B cell (primary cell): Measurements from ENCODE around the gene PTPRM. TPM values are rescaled to one million over a fixed set of nuclear protein-coding genes. Genes with fewer than 3 reads are reported as not detected.

Source experiments
- ATAC-seq: fragments of 200-7000 bp; cut with Tn5 transposase; one replicate; pipeline ENCODE4 v1.10.0; 2021; ENCODE audit warnings: low read depth, mild to moderate bottlenecking, moderate number of reproducible peaks, moderate library complexity
- CTCF ChIA-PET: fragments of 350-600 bp; sonication (Branson Sonifier 250); formaldehyde crosslinking; loops from one replicate; lab custom pipeline; 2021; ENCODE audit warnings: antibody characterized with exemption, inconsistent platforms; lab: Charles Lee
- POLR2A ChIA-PET: fragments of 350-600 bp; sonication (Branson Sonifier 250); formaldehyde crosslinking; loops from one replicate; lab custom pipeline; 2021; ENCODE audit warnings: antibody characterized with exemption; lab: Charles Lee
- DNase-seq: peaks from one replicate; pipeline ENCODE4 v3.0.0; 2013
- H2AFZ ChIP-seq: 2 replicates; pipeline ENCODE4 v1.6.1; 2012; ENCODE audit warnings: mild to moderate bottlenecking, low read depth, low read length; ENCODE audit not compliant: insufficient read depth, poor library complexity, severe bottlenecking
- H3K27ac ChIP-seq, 2 donors: 1 replicate in 1 of 2; 2 replicates in 1 of 2; pipeline ENCODE4 v1.5.1; 2012 to 2013; ENCODE audit warnings: low read length in 2 of 2, mild to moderate bottlenecking in 2 of 2, moderate library complexity in 1 of 2
- H3K27me3 ChIP-seq, 4 experiments: fragments of 200-600 bp in 1 of 4; sonication (generic) in 1 of 4; replicated peaks in 1 of 4; 1 replicate in 2 of 4; 2 replicates in 2 of 4; pipeline versions ENCODE4 v1.6.1 to v1.7.0; 2013 to 2016; ENCODE audit warnings: low read length in 3 of 4, mild to moderate bottlenecking in 2 of 4, mixed read lengths in 1 of 4, moderate library complexity in 1 of 4; ENCODE audit not compliant: insufficient read depth in 4 of 4, control insufficient read depth in 3 of 4; ENCODE audit errors: control extremely low read depth in 1 of 4
- H3K36me3 ChIP-seq, 2 experiments: replicated peaks in 1 of 2; 1 replicate in 1 of 2; 2 replicates in 1 of 2; pipeline versions ENCODE4 v1.6.1 to v1.7.1; 2013; ENCODE audit warnings: low read length in 1 of 2; ENCODE audit not compliant: insufficient read depth in 2 of 2, control insufficient read depth in 1 of 2; ENCODE audit errors: control extremely low read depth in 1 of 2, extremely low read depth in 1 of 2
- H3K4me1 ChIP-seq, 2 donors: fragments of 200-600 bp in 1 of 2; sonication (generic) in 1 of 2; 1 replicate in 1 of 2; 2 replicates in 1 of 2; pipeline versions ENCODE4 v1.5.1 to v1.6.1; 2013 to 2017; ENCODE audit warnings: low read length in 2 of 2; ENCODE audit not compliant: control insufficient read depth in 2 of 2, insufficient read depth in 2 of 2
- H3K4me2 ChIP-seq: replicated peaks from 2 replicates; pipeline ENCODE3; 2012; ENCODE audit warnings: mild to moderate bottlenecking, low read depth, low read length; ENCODE audit not compliant: poor library complexity, severe bottlenecking
- H3K4me3 ChIP-seq, 5 experiments: fragments of 200-600 bp in 1 of 5; sonication (generic) in 1 of 5; 1 replicate in 3 of 5; 2 replicates in 2 of 5; pipeline versions ENCODE4 v1.5.1 to v1.7.0; 2011 to 2016; ENCODE audit warnings: low read length in 4 of 5, mild to moderate bottlenecking in 4 of 5, low read depth in 2 of 5, control low read depth in 1 of 5, moderate library complexity in 1 of 5; ENCODE audit not compliant: insufficient read depth in 1 of 5; ENCODE audit errors: control extremely low read depth in 1 of 5, extremely low read depth in 1 of 5
- H3K79me2 ChIP-seq: fragments of 200-600 bp; sonication (generic); one replicate; pipeline ENCODE4 v1.6.0; 2016; ENCODE audit warnings: low read length; ENCODE audit not compliant: control insufficient read depth, insufficient read depth
- H3K9ac ChIP-seq: fragments of 200-600 bp; sonication (generic); 2 replicates; pipeline ENCODE4 v1.6.1; 2017; ENCODE audit warnings: mild to moderate bottlenecking, low read length, moderate library complexity
- H3K9me3 ChIP-seq, 3 donors: one replicate each; pipeline versions ENCODE4 v1.6.1 to v1.7.1; 2013; ENCODE audit warnings: low read length in 2 of 3; ENCODE audit not compliant: control insufficient read depth in 2 of 3, insufficient read depth in 1 of 3; ENCODE audit errors: control extremely low read depth in 1 of 3
- H4K20me1 ChIP-seq: 2 replicates; pipeline ENCODE4 v1.6.0; 2012; ENCODE audit warnings: mild to moderate bottlenecking, low read length; ENCODE audit not compliant: insufficient read depth, control insufficient read depth, poor library complexity, severe bottlenecking
- H3K27ac Mint-ChIP-seq: one replicate; pipeline ENCODE4 v1.8.0; 2021; ENCODE audit warnings: mixed read lengths
- H3K27me3 Mint-ChIP-seq: one replicate; pipeline ENCODE4 v1.8.0; 2021; ENCODE audit warnings: mixed read lengths
- H3K4me1 Mint-ChIP-seq: one replicate; pipeline ENCODE4 v1.8.0; 2021; ENCODE audit warnings: mixed read lengths
- H3K4me3 Mint-ChIP-seq: one replicate; pipeline ENCODE4 v1.8.0; 2021; ENCODE audit warnings: mixed read lengths
- H3K9me3 Mint-ChIP-seq: one replicate; pipeline ENCODE4 v1.8.0; 2022; ENCODE audit warnings: mixed read lengths; ENCODE audit not compliant: insufficient read depth
- EZH2 ChIP-seq: IDR thresholded peaks from 2 replicates; pipeline ENCODE4 v1.6.1; 2012; ENCODE audit warnings: borderline replicate concordance, low read depth, mild to moderate bottlenecking, moderate library complexity, low read length; ENCODE audit not compliant: insufficient read depth, poor library complexity, severe bottlenecking
- WGBS: methylation state at CpG from one replicate; pipeline ENCODE4 v1.1.5; 2013; ENCODE audit warnings: missing lambda C conversion rate; ENCODE audit not compliant: insufficient coverage; 5-methylcytosine and 5-hydroxymethylcytosine counted together
- intact Hi-C: fragments of 100-400 bp; cut with micrococcal nuclease; formaldehyde crosslinking; loops from one replicate; pipeline ENCODE4 v1.10.0; 2022
- polyA plus RNA-seq: library from polyadenylated mRNA; depleted of rRNA; stranded (reverse); fragments of >200 nt; gene quantifications from 2 replicates; pipeline ENCODE4 v1.2.3, GENCODE V29; 2012
- total RNA-seq, 2 donors: library from RNA; stranded (reverse); fragments of 120-200 nt in 1 of 2; gene quantifications; 1 replicate in 1 of 2; 2 replicates in 1 of 2; pipeline versions ENCODE4 v1.2.3 to v1.2.4, GENCODE V29; 2013 to 2022
- TF ChIP-seq, protein P1 (sequence below): fragments of 200-600 bp; IDR thresholded peaks from one replicate; pipeline ENCODE4 v1.8.0; 2022; ENCODE audit warnings: antibody characterized with exemption, mild to moderate bottlenecking

PTPRM gene
- total and polyA plus RNA-seq, 2 donors (not counting 1 experiment from before 2014, with no cell fraction given): 0.20 to 0.89 TPM

DNA sequence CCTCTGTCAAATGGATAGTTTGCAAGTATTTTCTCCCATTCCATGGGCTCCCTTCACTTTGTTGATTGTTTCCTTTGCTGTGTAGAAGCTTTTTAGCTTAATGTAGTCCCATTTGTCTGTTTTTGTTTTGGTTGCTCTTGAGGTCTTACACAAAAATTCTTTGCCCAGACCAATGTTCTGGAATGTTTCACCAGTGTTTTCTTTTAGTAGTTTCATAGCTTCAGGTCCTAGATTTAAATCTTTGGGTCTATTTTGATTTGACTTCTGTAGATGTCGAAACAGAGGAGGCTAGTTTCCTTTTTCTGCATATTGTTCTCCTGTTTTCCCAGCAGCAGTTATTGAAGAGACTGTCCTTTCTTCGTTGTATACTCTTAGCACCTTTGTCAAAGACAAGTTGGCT, 351.6 kb downstream of the PTPRM start:
- Mint-ChIP-seq H3K4me1 (no peaks in the 10 kb centered on the region), H3K4me3 (no peak overlapping the region), H3K9me3 (peaks cover 4% of the 10 kb centered on the region), H3K27me3 (no peaks in the 10 kb centered on the region), H3K27ac (no peak overlapping the region)
- Histone ChIP-seq H3K4me3 (no peak overlapping the region), H3K27me3 (no peaks in the 10 kb centered on the region), H2AFZ (no peak overlapping the region), H3K79me2 (no peaks in the 10 kb centered on the region), H4K20me1 (no peaks in the 10 kb centered on the region), H3K36me3 (no peaks in the 10 kb centered on the region), H3K9ac (no peak overlapping the region), H3K4me1 (no peaks in the 10 kb centered on the region), H3K9me3 (peaks cover 0 to 1% (median 0%) of the 10 kb centered on the region in 3 donors), H3K27ac (no peak overlapping the region), H3K4me2 (no peak overlapping the region)
- 100% methylated on average over 1 of the region's 2 CpGs for WGBS
- ChIA-PET CTCF (no interaction called here), POLR2A (no interaction called here)
- DNase-seq: no peak
- TF ChIP-seq, protein P1, sequence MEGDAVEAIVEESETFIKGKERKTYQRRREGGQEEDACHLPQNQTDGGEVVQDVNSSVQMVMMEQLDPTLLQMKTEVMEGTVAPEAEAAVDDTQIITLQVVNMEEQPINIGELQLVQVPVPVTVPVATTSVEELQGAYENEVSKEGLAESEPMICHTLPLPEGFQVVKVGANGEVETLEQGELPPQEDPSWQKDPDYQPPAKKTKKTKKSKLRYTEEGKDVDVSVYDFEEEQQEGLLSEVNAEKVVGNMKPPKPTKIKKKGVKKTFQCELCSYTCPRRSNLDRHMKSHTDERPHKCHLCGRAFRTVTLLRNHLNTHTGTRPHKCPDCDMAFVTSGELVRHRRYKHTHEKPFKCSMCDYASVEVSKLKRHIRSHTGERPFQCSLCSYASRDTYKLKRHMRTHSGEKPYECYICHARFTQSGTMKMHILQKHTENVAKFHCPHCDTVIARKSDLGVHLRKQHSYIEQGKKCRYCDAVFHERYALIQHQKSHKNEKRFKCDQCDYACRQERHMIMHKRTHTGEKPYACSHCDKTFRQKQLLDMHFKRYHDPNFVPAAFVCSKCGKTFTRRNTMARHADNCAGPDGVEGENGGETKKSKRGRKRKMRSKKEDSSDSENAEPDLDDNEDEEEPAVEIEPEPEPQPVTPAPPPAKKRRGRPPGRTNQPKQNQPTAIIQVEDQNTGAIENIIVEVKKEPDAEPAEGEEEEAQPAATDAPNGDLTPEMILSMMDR: no peak
- TF ChIP-seq EZH2: no peak
- intact Hi-C loops: no loop called here
- no peak for ATAC-seq

DNA sequence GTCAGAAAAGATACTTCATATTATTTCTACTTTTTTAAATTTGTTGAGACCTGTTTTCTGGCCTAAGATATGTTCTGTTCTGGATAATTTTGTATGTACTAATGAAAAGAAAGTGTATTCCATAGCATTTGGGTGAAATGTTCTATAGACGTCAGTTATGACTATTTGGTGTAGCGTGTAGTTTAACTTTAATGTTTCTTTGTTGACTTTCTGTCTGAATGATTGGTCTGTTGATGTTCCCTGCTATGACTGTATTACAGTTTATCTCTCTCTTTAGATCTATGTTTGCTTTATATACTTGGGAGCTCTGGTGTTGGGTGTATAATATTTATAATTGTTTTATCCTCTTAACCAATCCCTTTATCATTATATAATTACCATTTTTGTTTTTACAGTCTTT, 352.4 kb downstream of the PTPRM start:
- no peak overlapping the region for H3K4me3 ChIP-seq
- H4K20me1 ChIP-seq: no peaks in the 10 kb centered on the region
- H3K4me1 ChIP-seq: no peaks in the 10 kb centered on the region
- CTCF ChIA-PET: no interaction called here
- Mint-ChIP-seq H3K4me3 (no peak overlapping the region), H3K9me3 (peaks cover 4% of the 10 kb centered on the region), H3K27ac (no peak overlapping the region), H3K4me1 (no peaks in the 10 kb centered on the region), H3K27me3 (no peaks in the 10 kb centered on the region)
- no peaks in the 10 kb centered on the region for H3K36me3 ChIP-seq
- no peak for TF ChIP-seq EZH2
- TF ChIP-seq, protein P1: no peak
- H3K9ac ChIP-seq: no peak overlapping the region
- POLR2A ChIA-PET: no interaction called here
- H2AFZ ChIP-seq: no peak overlapping the region
- no peaks in the 10 kb centered on the region for H3K79me2 ChIP-seq
- WGBS: no CpG with 5 or more reads among the region's 2 CpGs
- peaks cover 0 to 1% (median 0%) of the 10 kb centered on the region in 3 donors for H3K9me3 ChIP-seq
- H3K27me3 ChIP-seq: no peaks in the 10 kb centered on the region
- DNase-seq (no peak), ATAC-seq (no peak)
- no peak overlapping the region for H3K27ac ChIP-seq
- intact Hi-C loops: no loop called here
- H3K4me2 ChIP-seq: no peak overlapping the region
